Erythroblast (primary cell): ENCODE measurements around the gene GOSR2.

Source experiments
- GATA1 ChIP-seq: IDR thresholded peaks from 2 replicates; pipeline ENCODE4 v1.6.1; 2011; ENCODE audit warnings: low read depth, mild to moderate bottlenecking, control low read depth, low read length, moderate library complexity
- POLR2A ChIP-seq: IDR thresholded peaks from 2 replicates; pipeline ENCODE4 v1.6.1; 2011; ENCODE audit warnings: mild to moderate bottlenecking, low read length

DNA sequence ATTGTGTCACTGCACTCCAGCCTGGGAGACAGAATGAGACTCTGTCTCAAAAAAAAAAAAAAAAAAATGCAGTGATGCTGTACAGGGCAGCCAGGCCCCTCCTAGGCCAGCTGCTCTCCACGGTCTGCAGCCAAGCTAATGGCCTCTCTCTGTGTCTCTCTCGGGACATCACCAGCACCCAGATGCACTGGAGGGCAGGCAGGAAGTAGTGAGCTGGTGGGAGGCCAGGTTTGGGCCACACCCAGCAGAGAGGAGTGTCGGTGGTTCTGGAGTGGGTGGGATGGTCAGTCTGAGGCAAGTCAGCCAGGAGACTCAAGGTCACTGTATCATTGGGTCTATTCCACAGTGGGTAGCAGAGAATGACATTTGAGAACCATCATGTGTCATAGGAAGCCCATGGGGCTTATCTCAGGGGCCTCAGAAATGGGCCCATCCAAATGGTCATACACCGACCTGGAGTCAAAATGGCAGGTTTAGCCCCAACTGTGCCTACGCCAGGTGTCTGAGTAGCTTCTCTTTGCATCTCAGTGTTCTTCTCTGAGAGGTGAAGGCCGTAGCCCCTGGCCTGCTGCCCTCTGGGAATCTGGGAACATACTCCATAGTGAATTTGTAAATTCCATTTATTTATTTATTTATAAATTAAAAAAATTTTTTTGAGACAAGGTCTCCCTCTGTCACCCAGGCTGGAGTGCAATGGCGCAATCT lies 48.9 kb upstream of the GOSR2 start:
- no peak for TF ChIP-seq POLR2A
- no peak for TF ChIP-seq GATA1
